Natural killer cell (primary cell): ENCODE results near the gene STEAP4. TPM values are rescaled to one million over a fixed set of nuclear protein-coding genes. Genes with fewer than 3 reads are reported as not detected.
"Not testable (repeated sequence)": the region's sequence is repeated elsewhere in the genome, so short reads cannot be mapped to it uniquely, and the experiment has no call there.

Experiments used
- ATAC-seq, 3 donors: fragments of 150-1000 bp in 2 of 3; fragments of 200-7000 bp in 1 of 3; cut with Tn5 transposase; 1 replicate in 1 of 3; 2 replicates in 2 of 3; pipeline ENCODE4 v1.10.0; 2021; ENCODE audit warnings: mild to moderate bottlenecking in 2 of 3, moderate library complexity in 2 of 3
- DNase-seq, 2 donors: peaks; one replicate each; pipeline versions ENCODE4 v3.0.0 to v3.0.0-alpha.2; 2013 to 2021; ENCODE audit warnings: mixed read lengths in 1 of 2
- H3K27ac ChIP-seq: one replicate; pipeline ENCODE4 v1.5.1; 2013; ENCODE audit warnings: mild to moderate bottlenecking, low read length
- H3K27me3 ChIP-seq: one replicate; pipeline ENCODE4 v1.6.1; 2013; ENCODE audit warnings: low read length; ENCODE audit not compliant: control insufficient read depth, insufficient read depth
- H3K36me3 ChIP-seq: one replicate; pipeline ENCODE4 v1.6.1; 2013; ENCODE audit warnings: low read length; ENCODE audit not compliant: control insufficient read depth, insufficient read depth
- H3K4me1 ChIP-seq: one replicate; pipeline ENCODE4 v1.6.1; 2013; ENCODE audit warnings: low read length; ENCODE audit not compliant: control insufficient read depth, insufficient read depth
- H3K4me3 ChIP-seq: one replicate; pipeline ENCODE4 v1.5.1; 2013; ENCODE audit warnings: low read length
- H3K9me3 ChIP-seq: one replicate; pipeline ENCODE4 v1.6.1; 2013; ENCODE audit warnings: low read length; ENCODE audit not compliant: control insufficient read depth, insufficient read depth
- H3K27ac Mint-ChIP-seq, 2 donors: one replicate each; pipeline ENCODE4 v1.8.0; 2022; ENCODE audit warnings: mild to moderate bottlenecking in 2 of 2, mixed read lengths in 2 of 2, moderate library complexity in 1 of 2
- H3K27me3 Mint-ChIP-seq, 2 donors: one replicate each; pipeline ENCODE4 v1.8.0; 2022; ENCODE audit warnings: low read depth in 2 of 2, mixed read lengths in 2 of 2
- H3K36me3 Mint-ChIP-seq: one replicate; pipeline ENCODE4 v1.8.0; 2022; ENCODE audit warnings: mixed read lengths
- H3K4me1 Mint-ChIP-seq, 2 donors: one replicate each; pipeline ENCODE4 v1.8.0; 2022; ENCODE audit warnings: mixed read lengths in 2 of 2
- H3K4me3 Mint-ChIP-seq: one replicate; pipeline ENCODE4 v1.8.0; 2022; ENCODE audit warnings: mild to moderate bottlenecking, moderate library complexity, mixed read lengths
- H3K9me3 Mint-ChIP-seq, 2 donors: one replicate each; pipeline ENCODE4 v1.8.0; 2022; ENCODE audit warnings: mixed read lengths in 2 of 2
- CTCF ChIP-seq: fragments of 200-600 bp; IDR thresholded peaks from one replicate; pipeline ENCODE4 v1.8.0; 2022; ENCODE audit warnings: antibody characterized with exemption
- WGBS: methylation state at CpG from one replicate; pipeline ENCODE4 v1.1.7; 2013; ENCODE audit warnings: missing lambda C conversion rate; ENCODE audit not compliant: insufficient coverage; 5-methylcytosine and 5-hydroxymethylcytosine counted together
- intact Hi-C: fragments of 100-400 bp; cut with micrococcal nuclease; formaldehyde crosslinking; loops from one replicate; pipeline ENCODE4 v1.14.2; 2022
- total RNA-seq, 4 donors: library from RNA; stranded (reverse); fragments of 120-200 nt in 1 of 4; gene quantifications; one replicate each; pipeline versions ENCODE4 v1.2.3 to v1.2.4, GENCODE V29; 2013 to 2022

The STEAP4 gene
- total RNA-seq, 3 donors from 2014 or later (not counting 1 experiment from before 2014, with no cell fraction given) = 0.18 to 3.0 TPM; not detected in 1

GRCh38 chr7:88262562-88262961, 44.1 kb downstream of the STEAP4 start:
- H3K27ac Mint-ChIP-seq = no peak overlapping the region
- H3K27me3 Mint-ChIP-seq = peaks cover 0 to 7% of the 10 kb centered on the region in 2 donors
- H3K4me3 ChIP-seq = no peak overlapping the region
- H3K27me3 ChIP-seq = no peaks in the 10 kb centered on the region
- no peak for DNase-seq
- no peak for ATAC-seq
- H3K9me3 Mint-ChIP-seq = no peaks in the 10 kb centered on the region
- H3K9me3 ChIP-seq = no peaks in the 10 kb centered on the region
- TF ChIP-seq CTCF = no peak
- no peaks in the 10 kb centered on the region for H3K36me3 ChIP-seq
- H3K4me3 Mint-ChIP-seq = no peak overlapping the region
- no peak overlapping the region for H3K27ac ChIP-seq
- WGBS = 88% methylated on average over 4 of the region's 4 CpGs
- no peaks in the 10 kb centered on the region for H3K36me3 Mint-ChIP-seq
- H3K4me1 Mint-ChIP-seq = no peaks in the 10 kb centered on the region
- intact Hi-C loops = no loop called here
- H3K4me1 ChIP-seq = no peaks in the 10 kb centered on the region

- Histone ChIP-seq H3K9me3 (no peaks in the 10 kb centered on the region), H3K4me1 (no peaks in the 10 kb centered on the region), H3K27me3 (no peaks in the 10 kb centered on the region), H3K36me3 (no peaks in the 10 kb centered on the region), H3K27ac (no peak overlapping the region), H3K4me3 (no peak overlapping the region)
- ATAC-seq = no peak
- H3K27ac Mint-ChIP-seq = no peak overlapping the region
- H3K9me3 Mint-ChIP-seq = no peaks in the 10 kb centered on the region
- H3K36me3 Mint-ChIP-seq = no peaks in the 10 kb centered on the region
- intact Hi-C loops = no loop called here
- TF ChIP-seq CTCF = no peak
- H3K27me3 Mint-ChIP-seq = peaks cover 0 to 11% of the 10 kb centered on the region in 2 donors
- 80% methylated on average over 1 of the region's 1 CpG for WGBS
- DNase-seq = no peak
- no peak overlapping the region for H3K4me3 Mint-ChIP-seq
- H3K4me1 Mint-ChIP-seq = no peaks in the 10 kb centered on the region
These were observed 46.0 kb downstream of the STEAP4 start for GRCh38 chr7:88260719-88261118.

- Histone ChIP-seq H3K27me3 (no peaks in the 10 kb centered on the region), H3K4me3 (no peak overlapping the region), H3K4me1 (no peaks in the 10 kb centered on the region), H3K9me3 (peaks cover 2% of the 10 kb centered on the region), H3K27ac (no peak overlapping the region), H3K36me3 (no peaks in the 10 kb centered on the region)
- no peak for TF ChIP-seq CTCF
- Mint-ChIP-seq H3K9me3 (no peaks in the 10 kb centered on the region), H3K27me3 (peaks cover 0 to 11% of the 10 kb centered on the region in 2 donors), H3K4me1 (no peaks in the 10 kb centered on the region), H3K36me3 (no peaks in the 10 kb centered on the region), H3K4me3 (no peak overlapping the region), H3K27ac (no peak overlapping the region)
- 94% methylated on average over 2 of the region's 2 CpGs for WGBS
- DNase-seq (no peak), ATAC-seq (no peak)
- intact Hi-C loops = no loop called here
These were observed 46.9 kb downstream of the STEAP4 start for GRCh38 chr7:88259656-88260380.

- H3K9me3 Mint-ChIP-seq = peaks cover 6 to 11% of the 10 kb centered on the region in 2 donors
- H3K4me1 ChIP-seq, H3K36me3 ChIP-seq, intact Hi-C loops, DNase-seq, H3K9me3 ChIP-seq, H3K4me1 Mint-ChIP-seq, ATAC-seq, H3K27ac Mint-ChIP-seq, H3K4me3 Mint-ChIP-seq, H3K4me3 ChIP-seq, H3K27me3 ChIP-seq, H3K27ac ChIP-seq: not testable (repeated sequence)
- peaks cover 0 to 11% of the 10 kb centered on the region in 2 donors for H3K27me3 Mint-ChIP-seq
- H3K36me3 Mint-ChIP-seq = peaks cover 13% of the 10 kb centered on the region
- WGBS = 86% methylated on average over 1 of the region's 1 CpG
These were observed 48.4 kb downstream of the STEAP4 start for GRCh38 chr7:88258296-88258695.
